Fibroblast of mammary gland (primary cell): ENCODE results near the gene FATE1.

Source experiments
- DNase-seq: peaks from one replicate; pipeline ENCODE4 v3.0.0-alpha.2; 2010; ENCODE audit warnings: low read depth
- H3K4me3 ChIP-seq: 2 replicates; pipeline ENCODE4 v1.5.1; 2011; ENCODE audit warnings: low read depth, mild to moderate bottlenecking, low read length, moderate library complexity; ENCODE audit not compliant: control insufficient read depth
- CTCF ChIP-seq: conservative IDR thresholded peaks from 2 replicates; pipeline ENCODE4 v1.5.1; 2011; ENCODE audit warnings: low read depth, low read length, inconsistent platforms; ENCODE audit not compliant: control insufficient read depth, insufficient read depth

The FATE1 gene

DNA sequence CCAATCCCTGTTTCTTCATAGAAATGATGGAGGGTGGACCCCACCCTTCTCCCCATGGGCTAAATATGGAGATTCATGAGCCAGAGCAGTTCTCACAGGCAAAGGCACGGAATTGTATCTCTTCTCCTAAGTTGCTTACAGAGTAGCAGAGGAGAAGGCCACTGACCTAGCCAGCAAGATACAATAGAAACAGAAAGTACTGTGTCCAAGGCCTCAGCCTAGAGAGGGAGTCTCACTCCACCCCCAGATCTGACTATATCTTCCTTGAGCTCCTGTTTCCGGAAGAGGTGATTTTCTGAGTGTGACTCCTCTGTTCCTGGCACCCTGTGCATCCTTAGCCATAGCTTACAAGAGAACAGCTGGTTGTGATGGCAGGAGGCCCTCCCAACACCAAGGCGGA lies at the start of gene FATE1:
TSS of gene FATE1 (plus strand) at position 284 of the 400 bp plus-strand sequence. CDS start at position 369, 85 bp downstream.
- no peak for TF ChIP-seq CTCF
- H3K4me3 ChIP-seq = no peak within 1 kb of the TSS
- no peak for DNase-seq

DNA sequence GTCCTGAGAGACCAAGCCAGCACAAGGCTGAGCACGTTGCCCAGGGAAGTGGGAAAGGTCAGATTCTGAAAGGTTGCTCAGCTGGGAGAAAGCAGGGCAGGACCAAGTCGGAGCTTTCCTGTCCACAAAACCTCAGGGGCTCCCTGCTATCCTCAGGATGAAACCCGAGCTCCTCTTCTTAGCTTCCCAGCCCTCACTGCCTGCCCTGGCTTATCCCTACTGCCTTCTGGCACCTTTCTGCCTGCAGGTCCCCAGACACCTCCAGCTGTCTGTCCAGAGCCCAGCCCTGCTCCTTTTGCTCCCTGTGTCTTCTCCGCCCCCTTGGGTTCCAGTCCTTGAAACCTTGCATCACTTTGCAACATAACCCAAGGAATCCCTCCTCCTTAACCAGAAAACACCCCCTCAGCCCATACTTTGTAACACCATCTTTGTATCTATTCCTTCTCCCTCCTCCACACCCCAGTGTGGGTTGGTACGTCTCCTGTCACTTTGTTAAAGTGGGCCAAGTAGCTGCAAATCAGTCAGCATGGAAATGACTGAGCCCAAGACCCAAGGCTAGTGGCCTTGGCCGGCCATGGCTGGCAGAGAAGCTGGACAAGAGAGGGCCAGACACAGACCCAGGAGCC lies 40.6 kb upstream of the FATE1 start:
- TF ChIP-seq CTCF = no peak

GRCh38 chrX:151676196-151676595 lies 39.6 kb upstream of the FATE1 start:
- DNase-seq = no peak
- H3K4me3 ChIP-seq = no peak overlapping the region
- no peak for TF ChIP-seq CTCF

More for the DNA sequence above, 40.6 kb upstream of the FATE1 start:
- H3K4me3 ChIP-seq = no peak overlapping the region
- DNase-seq = no peak

DNA sequence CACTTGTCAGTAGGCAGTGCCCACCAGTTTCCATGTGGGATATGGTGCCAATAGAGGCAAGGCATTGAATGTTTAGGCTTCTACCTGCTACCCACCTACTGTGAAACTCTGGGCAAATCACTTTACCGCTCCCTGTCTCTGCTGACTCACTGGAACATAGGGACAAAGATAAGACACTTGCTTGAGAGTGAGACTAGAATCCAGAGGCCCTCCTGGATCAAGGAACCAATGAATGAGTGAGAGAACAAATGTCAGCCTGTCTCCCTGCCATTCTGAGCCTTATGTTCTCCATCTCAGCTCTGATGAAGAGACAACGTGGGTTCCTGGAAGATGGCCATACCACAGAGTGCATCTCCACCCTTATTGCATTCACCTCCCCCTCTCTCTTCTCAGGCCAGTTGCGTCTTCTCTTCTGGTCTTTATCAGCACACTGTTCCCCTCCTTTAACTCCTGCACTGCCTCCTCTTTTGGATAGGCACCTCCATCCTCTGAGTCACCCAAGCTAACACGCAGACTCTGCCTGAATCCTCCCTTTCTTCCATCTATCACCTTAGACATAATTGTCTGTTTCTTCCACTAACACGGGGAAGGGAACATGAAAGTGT lies 35.9 kb upstream of the FATE1 start:
- TF ChIP-seq CTCF = no peak
- H3K4me3 ChIP-seq = no peak overlapping the region
- DNase-seq = peak; percentile 11

DNA sequence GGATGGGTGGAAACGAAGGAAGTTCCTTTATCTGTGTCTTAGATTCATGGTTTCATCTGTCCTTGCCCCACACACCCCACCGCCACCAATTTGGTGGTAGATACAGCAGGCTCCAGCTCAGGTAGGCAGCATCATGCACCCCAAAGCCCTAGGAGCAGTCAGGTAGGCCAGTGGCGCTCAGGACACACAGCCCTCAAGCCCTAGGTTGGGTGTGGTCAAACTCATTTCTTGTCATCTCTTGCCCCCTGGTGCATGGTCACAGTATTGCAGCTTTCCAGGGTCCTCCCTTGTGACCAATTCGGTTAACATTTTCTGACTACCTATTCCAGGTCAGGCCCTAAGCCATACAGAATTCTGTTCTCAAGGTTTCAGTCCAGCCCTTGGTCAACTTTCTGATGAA lies 35.0 kb upstream of the FATE1 start:
- H3K4me3 ChIP-seq = no peak overlapping the region
- TF ChIP-seq CTCF = peak; percentile 58

GRCh38 chrX:151687635-151688034 lies 28.2 kb upstream of the FATE1 start:
- no peak overlapping the region for H3K4me3 ChIP-seq
- no peak for TF ChIP-seq CTCF
- DNase-seq = no peak

More for the DNA sequence above, 35.0 kb upstream of the FATE1 start:
- DNase-seq = peak; percentile 43
